Naive thymus-derived CD4-positive, alpha-beta T cell (primary cell): Measurements from ENCODE around the gene ICAM2. TPM values are rescaled to one million over a fixed set of nuclear protein-coding genes. Genes with fewer than 3 reads are reported as not detected.

Experiments used
- ATAC-seq: fragments of 150-1000 bp; cut with Tn5 transposase; 2 replicates; pipeline ENCODE4 v1.10.0; 2021; ENCODE audit warnings: mild to moderate bottlenecking, moderate library complexity
- CTCF ChIA-PET: fragments of 350-600 bp; sonication (Branson Sonifier 250); formaldehyde crosslinking; loops from one replicate; lab custom pipeline; 2021; ENCODE audit warnings: antibody characterized with exemption; lab: Charles Lee
- POLR2A ChIA-PET: fragments of 350-600 bp; sonication (Branson Sonifier 250); formaldehyde crosslinking; loops from one replicate; lab custom pipeline; 2021; ENCODE audit warnings: antibody characterized with exemption, inconsistent platforms; lab: Charles Lee
- DNase-seq, 9 donors: peaks; one replicate each; pipeline versions ENCODE4 v3.0.0 to v3.0.0-alpha.2; 2020 to 2022; ENCODE audit warnings: mixed read lengths in 1 of 9
- H3K27ac ChIP-seq: one replicate; pipeline ENCODE4 v1.7.0; 2013; ENCODE audit warnings: mild to moderate bottlenecking, low read depth, low read length, moderate library complexity
- H3K27me3 ChIP-seq, 2 donors: one replicate each; pipeline ENCODE4 v1.7.0; 2013; ENCODE audit warnings: low read length in 2 of 2, mild to moderate bottlenecking in 2 of 2, moderate library complexity in 2 of 2; ENCODE audit not compliant: control insufficient read depth in 2 of 2, insufficient read depth in 2 of 2
- H3K36me3 ChIP-seq, 3 experiments: 1 replicate in 2 of 3; 2 replicates in 1 of 3; pipeline ENCODE4 v1.7.0; 2013; ENCODE audit warnings: low read length in 3 of 3, mild to moderate bottlenecking in 3 of 3, moderate library complexity in 1 of 3; ENCODE audit not compliant: insufficient read depth in 3 of 3, control insufficient read depth in 2 of 3
- H3K4me1 ChIP-seq, 2 donors: one replicate each; pipeline ENCODE4 v1.7.0; 2013; ENCODE audit warnings: low read length in 2 of 2, mild to moderate bottlenecking in 2 of 2, moderate library complexity in 1 of 2; ENCODE audit not compliant: control insufficient read depth in 2 of 2, insufficient read depth in 2 of 2
- H3K4me3 ChIP-seq: 2 replicates; pipeline ENCODE4 v1.7.0; 2013; ENCODE audit warnings: mild to moderate bottlenecking, low read length
- H3K9me3 ChIP-seq, 3 experiments: 1 replicate in 2 of 3; 2 replicates in 1 of 3; pipeline ENCODE4 v1.7.0; 2013; ENCODE audit warnings: low read length in 3 of 3; ENCODE audit not compliant: control insufficient read depth in 2 of 3
- H3K27ac Mint-ChIP-seq, 9 donors: one replicate each; pipeline ENCODE4 v1.8.0; 2020 to 2022; ENCODE audit warnings: mixed read lengths in 9 of 9, mild to moderate bottlenecking in 8 of 9, moderate library complexity in 5 of 9, inconsistent platforms in 2 of 9
- H3K27me3 Mint-ChIP-seq, 5 donors: one replicate each; pipeline ENCODE4 v1.8.0; 2021 to 2022; ENCODE audit warnings: mixed read lengths in 5 of 5, mild to moderate bottlenecking in 1 of 5
- H3K36me3 Mint-ChIP-seq, 5 donors: one replicate each; pipeline ENCODE4 v1.8.0; 2020 to 2022; ENCODE audit warnings: mixed read lengths in 5 of 5, mild to moderate bottlenecking in 3 of 5, inconsistent platforms in 1 of 5
- H3K4me1 Mint-ChIP-seq, 7 donors: one replicate each; pipeline ENCODE4 v1.8.0; 2020 to 2022; ENCODE audit warnings: mixed read lengths in 7 of 7, mild to moderate bottlenecking in 3 of 7, inconsistent platforms in 1 of 7
- H3K4me3 Mint-ChIP-seq, 10 donors: one replicate each; pipeline ENCODE4 v1.8.0; 2020 to 2022; ENCODE audit warnings: mild to moderate bottlenecking in 10 of 10, mixed read lengths in 10 of 10, moderate library complexity in 6 of 10, inconsistent platforms in 2 of 10
- H3K9me3 Mint-ChIP-seq, 11 donors: one replicate each; pipeline ENCODE4 v1.8.0; 2020 to 2022; ENCODE audit warnings: mixed read lengths in 11 of 11, mild to moderate bottlenecking in 4 of 11, inconsistent platforms in 1 of 11, moderate library complexity in 1 of 11
- intact Hi-C, 2 donors: fragments of 100-400 bp; cut with micrococcal nuclease; formaldehyde crosslinking; loops; one replicate each; pipeline ENCODE4 v1.15.1; 2023
- polyA plus RNA-seq, 2 donors: library from polyadenylated mRNA; unstranded; fragments of 300-500 nt; fragmentation: Illumina TruSeq; gene quantifications; one replicate each; pipeline ENCODE4 v1.2.3, GENCODE V29; 2021
- total RNA-seq, 6 experiments: library from RNA in 5 of 6; stranded (reverse) in 5 of 6; gene quantifications; 1 replicate in 5 of 6; 2 replicates in 1 of 6; pipeline ENCODE4 v1.2.3 and lab custom pipeline; 2021 to 2026

The ICAM2 gene
- total RNA-seq (100 to 1,000 TPM in 2 of 5 experiments, 10 to 100 TPM in 3; 60.9 to 132 (median 92.3) TPM), polyA plus RNA-seq (100 to 1,000 TPM; 400 to 414 TPM), total RNA-seq (lab: John Stamatoyannopoulos, UW) (82.6 reads per million, percentile 81 among the genes with 10 or more reads in this experiment)

- ChIA-PET POLR2A (interaction anchor here (0.5 to 4.8 kb wide), 38 partner anchors 9 to 486 kb away, joined by 3 to 84 read pairs (median 6); partner anchors contain the start of genes CD79B, CEP95, DDX5 and ERN1), CTCF (interaction anchor here (0.6 to 3.8 kb wide), 33 partner anchors 8 to 410 kb away, joined by 3 to 24 read pairs (median 4); partner anchors contain the start of genes CD79B, CSHL1, ERN1 and GH1)
- H3K27ac ChIP-seq: peak within 1 kb of the TSS; percentile 96
- no peaks in the 10 kb centered on the region for H3K36me3 ChIP-seq
- peak within 1 kb of the TSS; percentile 91 to 100 (median 98) for H3K4me3 Mint-ChIP-seq
- no peaks in the 10 kb centered on the region for H3K27me3 ChIP-seq
- peaks cover 45 to 79% (median 71%) of the 10 kb centered on the region in 7 donors for H3K4me1 Mint-ChIP-seq
- peak within 1 kb of the TSS; percentile 94 for H3K4me3 ChIP-seq
- peaks cover 0 to 22% (median 11%) of the 10 kb centered on the region in 5 donors for H3K36me3 Mint-ChIP-seq
- H3K9me3 ChIP-seq: no peaks in the 10 kb centered on the region
- peaks cover 57 to 68% of the 10 kb centered on the region in 2 donors for H3K4me1 ChIP-seq
- DNase-seq (peak; percentile 73 to 97 (median 96)), ATAC-seq (peak; percentile 90)
- peaks cover 0 to 6% (median 0%) of the 10 kb centered on the region in 11 donors for H3K9me3 Mint-ChIP-seq
- intact Hi-C loops: loop anchor here (1.0 to 10.0 kb wide), 13 partner anchors 22 to 487 kb away; partner anchors contain the start of genes CCDC47 (in 2 of the 2), DDX42 (in 2 of the 2), ERN1 (in 2 of the 2) and PRR29 (in 2 of the 2)
- peak within 1 kb of the TSS; percentile 91 to 100 (median 100) for H3K27ac Mint-ChIP-seq
- peaks cover 0 to 2% (median 0%) of the 10 kb centered on the region in 5 donors for H3K27me3 Mint-ChIP-seq
These were observed at the start of gene ICAM2 for GRCh38 chr17:64020056-64020766. ICAM2 (minus strand) TSS chr17:64020633; CDS start chr17:64006691, 13,942 bp downstream.

GRCh38 chr17:64070213-64070612 lies 49.8 kb upstream of the ICAM2 start:
- no peak for DNase-seq
- H3K9me3 ChIP-seq: peaks cover 0 to 19% (median 12%) of the 10 kb centered on the region in 3 experiments

GRCh38 chr17:64069143-64069542 lies 48.7 kb upstream of the ICAM2 start:
- Mint-ChIP-seq H3K27me3 (no peaks in the 10 kb centered on the region), H3K4me3 (no peak overlapping the region), H3K36me3 (peaks cover 25 to 86% (median 64%) of the 10 kb centered on the region in 5 donors), H3K27ac (no peak overlapping the region), H3K4me1 (peaks cover 28 to 45% (median 35%) of the 10 kb centered on the region in 7 donors), H3K9me3 (peaks cover 6 to 33% (median 20%) of the 10 kb centered on the region in 11 donors)
- Histone ChIP-seq H3K4me3 (no peak overlapping the region), H3K36me3 (peaks cover 7 to 63% (median 43%) of the 10 kb centered on the region in 3 experiments), H3K4me1 (peaks cover 23 to 39% of the 10 kb centered on the region in 2 donors), H3K27ac (no peak overlapping the region), H3K9me3 (peaks cover 0 to 19% (median 12%) of the 10 kb centered on the region in 3 experiments), H3K27me3 (no peaks in the 10 kb centered on the region)
- ChIA-PET POLR2A (interaction anchor here (0.5 to 10.5 kb wide), 7 partner anchors 13 to 77 kb away, joined by 3 to 57 read pairs (median 4); no protein-coding TSS in a partner anchor), CTCF (interaction anchor here (0.8 to 1.3 kb wide), 2 partner anchors 26 to 65 kb away, joined by 3 to 5 read pairs; no protein-coding TSS in a partner anchor)
- ATAC-seq (no peak), DNase-seq (no peak)
- intact Hi-C loops: loop anchor here in 1 of 2 donors (5.0 kb wide), 1 partner anchor 42 kb away; no protein-coding TSS in a partner anchor

More at GRCh38 chr17:64070213-64070612, 49.8 kb upstream of the ICAM2 start:
- no peak overlapping the region for H3K4me3 ChIP-seq
- intact Hi-C loops: no loop called here
- no peak overlapping the region for H3K4me3 Mint-ChIP-seq
- ChIA-PET CTCF (no interaction called here), POLR2A (interaction anchor here (0.7 to 10.5 kb wide), 5 partner anchors 11 to 76 kb away, joined by 4 to 57 read pairs (median 5); partner anchors contain the start of gene ERN1)
- peaks cover 6 to 33% (median 20%) of the 10 kb centered on the region in 11 donors for H3K9me3 Mint-ChIP-seq
- H3K27ac ChIP-seq: no peak overlapping the region
- peaks cover 20 to 29% of the 10 kb centered on the region in 2 donors for H3K4me1 ChIP-seq
- peaks cover 7 to 57% (median 49%) of the 10 kb centered on the region in 3 experiments for H3K36me3 ChIP-seq
- H3K4me1 Mint-ChIP-seq: peaks cover 20 to 34% (median 28%) of the 10 kb centered on the region in 7 donors
- H3K27me3 Mint-ChIP-seq: no peaks in the 10 kb centered on the region
- ATAC-seq: no peak
- H3K27me3 ChIP-seq: no peaks in the 10 kb centered on the region
- H3K27ac Mint-ChIP-seq: peak overlapping the region in 2 of 9 donors; percentile 14 to 42
- peaks cover 19 to 83% (median 68%) of the 10 kb centered on the region in 5 donors for H3K36me3 Mint-ChIP-seq

- no peak overlapping the region for H3K27ac ChIP-seq
- Mint-ChIP-seq H3K36me3 (peaks cover 25 to 90% (median 59%) of the 10 kb centered on the region in 5 donors), H3K9me3 (peaks cover 6 to 33% (median 20%) of the 10 kb centered on the region in 11 donors), H3K27me3 (no peaks in the 10 kb centered on the region), H3K27ac (peak overlapping the region in 6 of 9 donors; percentile 12 to 91 (median 80)), H3K4me1 (peaks cover 32 to 58% (median 46%) of the 10 kb centered on the region in 7 donors), H3K4me3 (peak overlapping the region in 6 of 10 donors; percentile 12 to 72 (median 46))
- POLR2A ChIA-PET: interaction anchor here (0.5 to 10.5 kb wide), 9 partner anchors 17 to 99 kb away, joined by 3 to 88 read pairs (median 7); partner anchors contain the start of genes ERN1 and ICAM2
- no peak for DNase-seq
- H3K4me3 ChIP-seq: no peak overlapping the region
- peaks cover 23 to 54% of the 10 kb centered on the region in 2 donors for H3K4me1 ChIP-seq
- H3K36me3 ChIP-seq: peaks cover 7 to 70% (median 39%) of the 10 kb centered on the region in 3 experiments
- intact Hi-C loops: loop anchor here (2.0 to 5.0 kb wide), 5 partner anchors 15 to 63 kb away; partner anchors contain the start of gene ERN1 (in 1 of the 2)
- H3K27me3 ChIP-seq: no peaks in the 10 kb centered on the region
- CTCF ChIA-PET: interaction anchor here (1.1 kb wide), 2 partner anchors 38 to 66 kb away, joined by 3 to 4 read pairs; no protein-coding TSS in a partner anchor
- H3K9me3 ChIP-seq: peaks cover 0 to 19% (median 12%) of the 10 kb centered on the region in 3 experiments
- ATAC-seq: no peak
These were observed 47.2 kb upstream of the ICAM2 start for GRCh38 chr17:64067657-64068056.

GRCh38 chr17:64066716-64067115 lies 46.3 kb upstream of the ICAM2 start:
- peak overlapping the region; percentile 34 to 78 (median 58) for H3K4me3 Mint-ChIP-seq
- ChIA-PET POLR2A (interaction anchor here (0.7 to 10.5 kb wide), 13 partner anchors 13 to 335 kb away, joined by 3 to 88 read pairs (median 3); partner anchors contain the start of genes ERN1 and ICAM2), CTCF (interaction anchor here (1.2 to 8.4 kb wide), 3 partner anchors 38 to 66 kb away, joined by 3 to 142 read pairs (median 8); partner anchors contain the start of genes ERN1 and ICAM2)
- Histone ChIP-seq H3K27me3 (no peaks in the 10 kb centered on the region), H3K36me3 (peaks cover 7 to 67% (median 30%) of the 10 kb centered on the region in 3 experiments), H3K9me3 (peaks cover 0 to 19% (median 12%) of the 10 kb centered on the region in 3 experiments), H3K27ac (peak overlapping the region; percentile 50), H3K4me1 (peaks cover 23 to 60% of the 10 kb centered on the region in 2 donors), H3K4me3 (peak overlapping the region; percentile 30)
- no peaks in the 10 kb centered on the region for H3K27me3 Mint-ChIP-seq
- intact Hi-C loops: loop anchor here (2.0 to 5.0 kb wide), 5 partner anchors 16 to 64 kb away; partner anchors contain the start of gene ERN1 (in 1 of the 2)
- H3K27ac Mint-ChIP-seq: peak overlapping the region; percentile 57 to 91 (median 79)
- ATAC-seq (peak; percentile 83), DNase-seq (peak in 6 of 9 donors; percentile 28 to 60 (median 40))
- H3K9me3 Mint-ChIP-seq: peaks cover 6 to 33% (median 20%) of the 10 kb centered on the region in 11 donors
- H3K36me3 Mint-ChIP-seq: peaks cover 25 to 89% (median 49%) of the 10 kb centered on the region in 5 donors
- peaks cover 32 to 67% (median 48%) of the 10 kb centered on the region in 7 donors for H3K4me1 Mint-ChIP-seq
